ENCODE measurements around the gene CALHM4.

CALHM4 gene

GRCh38 chr6:116543149-116543548, 10.4 kb upstream of the CALHM4 start:
- no peak for DNase-seq

DNA sequence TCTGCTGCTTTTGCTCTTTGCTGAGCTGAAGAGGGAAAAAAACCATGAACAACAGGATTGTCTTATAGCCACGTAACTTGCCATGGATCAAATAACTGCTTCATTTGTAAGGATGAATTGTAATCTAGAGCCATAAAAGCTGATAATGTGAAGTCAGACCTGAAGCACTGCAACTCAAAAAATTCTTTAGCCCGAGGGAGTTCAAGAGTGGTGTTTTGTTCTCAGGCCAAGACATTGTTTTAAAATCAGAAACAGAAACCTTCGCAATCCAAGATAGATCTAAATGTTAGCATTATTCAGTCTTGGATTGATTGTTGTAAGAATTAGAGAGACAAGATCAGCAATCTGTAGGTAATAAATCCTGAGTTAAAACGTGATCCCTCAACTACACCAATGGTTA, 7.9 kb upstream of the CALHM4 start, which contains the start of gene TRAPPC3L:
TRAPPC3L (minus strand) TSS at position 34 of the 400 bp plus-strand sequence. CDS start 170 bp downstream, outside the sequence.
- DNase-seq = no peak

GRCh38 chr6:116547358-116547757, 6.2 kb upstream of the CALHM4 start:
- DNase-seq = no peak

GRCh38 chr6:116550796-116551195, 2.8 kb upstream of the CALHM4 start:
- no peak for DNase-seq

DNA sequence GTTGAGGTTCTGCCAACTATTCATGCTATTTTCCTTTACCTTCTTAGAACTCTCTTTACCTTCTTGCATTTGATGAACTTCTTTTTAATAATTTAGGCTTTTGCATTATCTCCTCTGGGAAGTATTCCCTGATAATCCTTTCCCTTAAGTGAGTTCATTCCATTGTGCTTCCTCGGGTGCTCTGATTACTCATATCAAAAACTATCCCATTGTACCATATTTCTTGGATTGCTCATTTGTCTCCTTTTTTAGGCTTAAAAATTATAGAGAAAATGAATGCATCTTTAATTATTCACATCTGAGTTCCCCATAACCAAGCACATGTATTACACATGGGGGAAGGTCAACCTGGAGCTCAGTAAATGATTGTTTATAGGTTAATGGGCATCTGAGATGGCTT, 2.5 kb downstream of the CALHM4 start:
- no peak for DNase-seq

- DNase-seq = no peak
Observed at GRCh38 chr6:116556814-116557415, 3.4 kb downstream of the CALHM4 start.

GRCh38 chr6:116557893-116558292, 4.3 kb downstream of the CALHM4 start:
- DNase-seq = no peak

DNA sequence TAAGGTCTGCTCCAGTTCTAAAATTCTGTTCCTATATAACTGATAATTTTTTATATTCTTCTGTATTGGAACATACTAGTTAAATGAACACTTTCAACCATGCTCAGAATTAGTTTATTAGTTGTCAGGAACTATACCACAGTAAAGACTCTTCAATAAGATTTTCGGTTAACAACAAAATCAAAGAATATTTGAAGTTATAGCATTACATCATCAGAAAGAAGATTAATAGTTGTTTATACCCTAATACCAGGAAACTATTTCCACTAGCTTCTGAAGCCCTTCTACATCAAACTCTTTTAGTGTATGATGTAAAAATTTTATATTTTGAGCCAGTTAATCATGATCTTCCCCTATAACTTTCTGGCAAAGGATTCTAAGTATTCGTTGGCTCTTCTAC, 6.6 kb downstream of the CALHM4 start:
- no peak for DNase-seq

DNA sequence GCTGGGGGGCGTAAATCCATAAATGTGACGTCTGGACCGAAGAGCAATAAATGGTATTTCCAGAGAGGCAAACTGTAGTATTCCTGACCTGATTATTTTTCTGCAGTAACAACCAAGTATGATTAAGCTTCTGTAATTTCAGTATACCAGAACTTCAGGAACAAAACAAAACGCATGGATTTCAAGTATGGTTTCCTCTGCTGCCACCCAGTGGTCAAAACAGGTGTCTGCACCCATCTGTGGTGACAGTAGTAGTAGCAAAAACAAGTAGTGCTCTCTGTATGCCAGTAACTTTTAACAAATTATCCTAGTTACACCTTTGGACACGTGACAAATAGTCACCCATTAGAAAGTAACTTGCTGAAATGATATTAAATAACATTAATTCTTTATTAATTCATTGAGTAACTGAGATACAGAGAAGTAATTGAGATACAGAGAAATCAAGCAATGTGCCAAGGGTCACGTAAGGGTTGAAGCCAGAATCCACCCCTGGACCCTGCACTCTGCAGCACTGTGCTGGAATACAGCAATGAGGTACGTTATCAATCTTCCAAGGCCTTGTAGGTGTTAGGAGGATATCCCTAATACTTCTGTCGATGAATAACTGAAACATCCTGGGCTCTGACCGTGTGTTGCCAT, 7.9 kb downstream of the CALHM4 start:
- peak; percentile 12 for DNase-seq

GRCh38 chr6:116562019-116562403, 8.5 kb downstream of the CALHM4 start:
- DNase-seq = no peak

DNA sequence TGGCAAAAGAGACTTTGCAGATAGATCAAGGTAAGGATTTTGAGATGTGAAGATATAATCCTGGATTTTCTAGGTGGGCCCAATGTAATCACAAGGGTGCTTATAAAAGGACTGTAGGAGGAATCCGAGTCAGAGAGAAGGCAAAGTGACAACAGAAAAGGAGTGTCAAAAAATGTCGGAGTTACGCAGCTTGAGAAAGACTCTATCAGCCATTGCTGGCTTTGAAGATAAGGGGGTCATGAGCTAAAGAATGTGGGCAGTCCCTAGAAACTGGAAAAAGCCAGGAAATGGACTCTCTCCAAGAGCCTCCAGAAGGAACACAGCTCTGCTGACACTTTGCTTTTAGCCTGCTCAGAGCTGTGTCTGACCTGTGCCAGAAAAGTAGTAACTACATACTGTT, 9.1 kb downstream of the CALHM4 start:
- DNase-seq = no peak

DNA sequence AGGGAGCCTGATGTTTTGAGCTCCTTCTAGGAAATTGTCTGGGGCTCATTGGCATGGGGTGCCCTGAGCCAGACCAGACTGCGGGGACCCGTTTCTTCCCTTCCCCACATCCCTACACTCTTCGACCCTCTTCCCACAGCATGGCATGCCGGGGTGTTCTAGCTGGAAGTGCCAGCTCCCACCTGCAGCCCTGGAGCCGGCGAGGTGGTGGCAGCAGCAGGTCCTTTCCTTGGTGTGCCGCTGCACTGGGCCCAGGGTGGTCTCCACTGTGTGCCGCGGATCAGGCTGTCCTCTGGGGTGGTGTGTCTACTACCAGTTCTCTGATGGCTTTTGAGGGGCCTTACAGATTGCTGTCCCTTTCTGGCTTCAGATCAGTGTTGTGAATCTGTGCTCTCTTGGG, 10.3 kb downstream of the CALHM4 start:
- no peak for DNase-seq

- no peak for DNase-seq
Observed at GRCh38 chr6:116564311-116564710, 10.8 kb downstream of the CALHM4 start.

- DNase-seq = no peak
Observed at GRCh38 chr6:116564921-116565872, 11.6 kb downstream of the CALHM4 start.

DNA sequence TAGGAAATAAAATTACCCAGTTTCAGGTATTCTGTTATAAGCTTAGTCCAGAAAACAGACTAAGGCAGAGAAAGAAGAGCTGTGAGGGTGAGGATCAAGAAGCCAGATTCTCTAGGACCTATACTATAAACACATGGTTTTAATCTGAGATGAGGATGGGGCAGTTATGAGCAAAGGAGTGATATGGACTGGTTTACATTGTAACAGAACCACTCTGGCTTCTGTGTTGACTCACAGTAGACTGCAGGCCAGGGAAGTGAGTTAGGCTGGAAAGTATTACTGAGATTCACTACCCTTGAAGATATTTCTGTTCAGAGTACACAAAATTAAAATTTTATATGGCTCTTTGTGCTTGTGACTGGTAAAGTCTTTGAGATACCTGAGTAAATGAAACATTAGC, 14.6 kb downstream of the CALHM4 start:
- no peak for DNase-seq

GRCh38 chr6:116568821-116569755, 15.5 kb downstream of the CALHM4 start:
- DNase-seq = no peak

GRCh38 chr6:116570856-116571682, 17.5 kb downstream of the CALHM4 start, which contains the start of gene RWDD1:
TSS of gene RWDD1 (plus strand) at chr6:116571504. CDS start at chr6:116571583, 79 bp downstream.
- peak; percentile 91 for DNase-seq

GRCh38 chr6:116571683-116572000, 18.1 kb downstream of the CALHM4 start:
- no peak for DNase-seq

GRCh38 chr6:116572162-116572561, 18.6 kb downstream of the CALHM4 start:
- no peak for DNase-seq

DNA sequence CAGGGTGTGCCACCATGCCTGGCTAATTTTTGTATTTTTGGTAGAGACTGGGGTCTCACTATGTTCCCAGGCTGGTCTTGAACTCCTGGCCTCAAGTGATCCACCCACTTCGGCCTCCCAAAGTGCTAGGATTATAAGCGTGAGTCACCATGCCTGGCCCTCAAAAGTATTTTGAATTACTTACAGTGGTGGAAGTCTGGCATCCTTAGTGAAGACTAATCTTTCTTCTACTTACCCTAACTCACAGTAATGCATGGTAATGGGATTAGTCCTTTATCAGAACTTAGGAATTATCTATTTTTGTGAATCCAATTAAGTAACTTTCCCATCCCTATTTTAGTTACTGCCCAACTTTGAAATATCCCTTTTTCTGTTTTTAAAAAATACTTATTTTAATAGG, 21.7 kb downstream of the CALHM4 start:
- no peak for DNase-seq

- no peak for DNase-seq
Observed at GRCh38 chr6:116577486-116577885, 23.9 kb downstream of the CALHM4 start.

- no peak for DNase-seq
Observed at GRCh38 chr6:116578335-116578734, 24.8 kb downstream of the CALHM4 start.

Measured in NCI-H1048 (cell line).